ENCODE data around the gene IP6K3. TPM values are rescaled to one million over a fixed set of nuclear protein-coding genes. Genes with fewer than 3 reads are reported as not detected.

The IP6K3 gene
- polyA plus RNA-seq, 1 donor (not counting 4 experiments of a cell fraction or from before 2014, with no cell fraction given), result not detected

DNA sequence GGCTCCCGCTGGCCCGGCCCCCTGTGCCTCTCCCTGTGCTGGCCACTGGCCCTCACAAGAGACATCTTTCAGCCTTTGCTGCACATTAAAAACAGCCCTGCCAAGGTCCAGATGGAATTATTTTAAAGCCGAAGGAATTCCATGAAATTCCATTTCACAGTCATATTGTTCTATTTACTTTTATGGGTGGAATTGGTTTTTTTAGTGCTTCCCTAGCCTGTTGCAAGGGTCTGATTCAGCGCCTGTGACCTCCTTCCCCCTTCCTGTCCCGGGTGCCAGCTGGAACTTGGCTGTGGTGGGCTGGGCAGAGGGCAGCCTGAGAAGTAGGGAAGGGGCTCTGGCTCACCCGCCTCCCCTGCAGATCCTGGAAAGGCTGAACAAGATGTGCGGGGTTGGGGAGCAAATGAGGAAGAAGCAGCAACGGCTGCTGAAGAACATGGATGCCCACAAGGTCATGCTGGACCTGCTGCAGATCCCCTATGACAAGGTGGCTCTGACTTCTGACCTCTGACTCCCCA is 69.5 kb downstream of the IP6K3 start:
- DNase-seq (ENCODE audit: low read depth, low spot score), result no peak
- Histone ChIP-seq H3K9me3 (ENCODE audit: control insufficient read depth, low read depth, low read length) (no peaks in the 10 kb centered on the region), H3K9me1 (ENCODE audit: control insufficient read depth, extremely low read depth, insufficient read depth, low read length) (no peaks in the 10 kb centered on the region), H3K4me3 (ENCODE audit: control insufficient read depth in 2 of 3, extremely low read depth in 1 of 3, insufficient read depth in 2 of 3, low read depth in 1 of 3, low read length in 3 of 3) (no peak overlapping the region), H3K36me3 (ENCODE audit: control insufficient read depth in 2 of 2, extremely low read depth in 1 of 2, insufficient read depth in 2 of 2, low read length in 2 of 2) (peaks cover 59 to 67% of the 10 kb centered on the region in 2 experiments), H4K20me1 (ENCODE audit: control insufficient read depth, extremely low read depth, insufficient read depth, low read length) (no peaks in the 10 kb centered on the region), H3K9ac (ENCODE audit: control insufficient read depth, extremely low read depth, insufficient read depth, low read length) (no peak overlapping the region), H3K27ac (ENCODE audit: control insufficient read depth, insufficient read depth, low read length) (no peak overlapping the region), H3K4me2 (ENCODE audit: control insufficient read depth, extremely low read depth, insufficient read depth, low read depth, low read length) (no peak overlapping the region), H3K27me3 (ENCODE audit: control insufficient read depth, extremely low read depth, insufficient read depth, low read length) (no peaks in the 10 kb centered on the region), H3K4me1 (ENCODE audit: control insufficient read depth, extremely low read depth, insufficient read depth, low read length) (peaks cover 8% of the 10 kb centered on the region), H3K79me2 (ENCODE audit: control insufficient read depth, insufficient read depth, low read length) (no peaks in the 10 kb centered on the region), H2AFZ (ENCODE audit: control insufficient read depth, low read length) (no peak overlapping the region)
- TF ChIP-seq EZH2 (IDR thresholded peaks at IDR 0.05; ENCODE audit: low read length), result no peak
- TF ChIP-seq, protein P1, sequence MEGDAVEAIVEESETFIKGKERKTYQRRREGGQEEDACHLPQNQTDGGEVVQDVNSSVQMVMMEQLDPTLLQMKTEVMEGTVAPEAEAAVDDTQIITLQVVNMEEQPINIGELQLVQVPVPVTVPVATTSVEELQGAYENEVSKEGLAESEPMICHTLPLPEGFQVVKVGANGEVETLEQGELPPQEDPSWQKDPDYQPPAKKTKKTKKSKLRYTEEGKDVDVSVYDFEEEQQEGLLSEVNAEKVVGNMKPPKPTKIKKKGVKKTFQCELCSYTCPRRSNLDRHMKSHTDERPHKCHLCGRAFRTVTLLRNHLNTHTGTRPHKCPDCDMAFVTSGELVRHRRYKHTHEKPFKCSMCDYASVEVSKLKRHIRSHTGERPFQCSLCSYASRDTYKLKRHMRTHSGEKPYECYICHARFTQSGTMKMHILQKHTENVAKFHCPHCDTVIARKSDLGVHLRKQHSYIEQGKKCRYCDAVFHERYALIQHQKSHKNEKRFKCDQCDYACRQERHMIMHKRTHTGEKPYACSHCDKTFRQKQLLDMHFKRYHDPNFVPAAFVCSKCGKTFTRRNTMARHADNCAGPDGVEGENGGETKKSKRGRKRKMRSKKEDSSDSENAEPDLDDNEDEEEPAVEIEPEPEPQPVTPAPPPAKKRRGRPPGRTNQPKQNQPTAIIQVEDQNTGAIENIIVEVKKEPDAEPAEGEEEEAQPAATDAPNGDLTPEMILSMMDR (optimal IDR thresholded peaks at IDR 0.05 in 1 of 3, IDR thresholded peaks at IDR 0.05 in 1 of 3, conservative IDR thresholded peaks at IDR 0.05 in 1 of 3; ENCODE audit: extremely low read depth in 1 of 3, insufficient read depth in 2 of 3, low read length in 3 of 3), result no peak
- no peak for FAIRE-seq
- dilution Hi-C loops (cut with MboI; ENCODE audit: extremely low pct_ligation_motif_present, low sequenced_read_pairs), result no loop called here

DNA sequence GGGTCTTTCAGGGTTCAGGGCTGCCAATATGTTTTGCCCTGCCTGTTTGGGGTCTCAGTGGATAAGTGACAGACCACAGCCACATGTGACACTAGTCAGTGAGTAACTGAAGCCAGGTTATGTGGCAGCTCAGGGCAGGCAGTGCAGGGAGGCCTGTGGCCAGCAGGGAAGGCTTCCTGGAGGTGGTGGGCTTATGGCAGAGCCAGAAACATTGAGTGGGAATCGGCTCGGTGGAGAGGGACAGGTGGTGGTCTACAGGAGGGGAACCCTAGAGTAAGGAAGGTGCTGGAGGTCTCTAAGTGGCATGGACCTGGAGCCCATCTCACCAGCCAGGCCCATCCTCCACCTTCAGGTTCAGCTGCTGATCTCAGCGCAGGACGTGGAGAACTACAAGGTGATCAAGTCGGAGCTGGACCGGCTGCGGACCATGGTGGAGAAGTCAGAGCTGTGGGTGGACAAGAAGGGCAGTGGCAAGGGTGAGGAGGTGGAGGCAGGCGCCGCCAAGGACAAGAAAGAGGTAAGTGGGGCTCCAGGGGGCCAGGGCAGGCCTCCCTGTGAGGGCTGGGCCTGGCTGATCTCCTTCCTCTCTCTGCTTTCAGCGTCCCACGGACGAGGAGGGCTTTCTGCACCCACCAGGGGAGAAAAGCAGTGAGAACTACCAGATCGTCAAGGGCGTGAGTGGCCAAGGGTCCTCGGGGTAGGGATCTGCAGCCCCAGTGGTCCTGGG is 70.1 kb downstream of the IP6K3 start:
- H3K9me3 ChIP-seq (ENCODE audit: control insufficient read depth, low read depth, low read length), result no peaks in the 10 kb centered on the region
- dilution Hi-C loops (cut with MboI; ENCODE audit: extremely low pct_ligation_motif_present, low sequenced_read_pairs), result no loop called here
- no peak overlapping the region for H3K4me3 ChIP-seq (ENCODE audit: control insufficient read depth in 2 of 3, extremely low read depth in 1 of 3, insufficient read depth in 2 of 3, low read depth in 1 of 3, low read length in 3 of 3)
- no peak overlapping the region for H3K9ac ChIP-seq (ENCODE audit: control insufficient read depth, extremely low read depth, insufficient read depth, low read length)
- no peaks in the 10 kb centered on the region for H4K20me1 ChIP-seq (ENCODE audit: control insufficient read depth, extremely low read depth, insufficient read depth, low read length)
- H3K36me3 ChIP-seq (ENCODE audit: control insufficient read depth in 2 of 2, extremely low read depth in 1 of 2, insufficient read depth in 2 of 2, low read length in 2 of 2), result peaks cover 63 to 72% of the 10 kb centered on the region in 2 experiments
- no peaks in the 10 kb centered on the region for H3K27me3 ChIP-seq (ENCODE audit: control insufficient read depth, extremely low read depth, insufficient read depth, low read length)
- TF ChIP-seq, protein P1 (optimal IDR thresholded peaks at IDR 0.05 in 1 of 3, IDR thresholded peaks at IDR 0.05 in 1 of 3, conservative IDR thresholded peaks at IDR 0.05 in 1 of 3; ENCODE audit: extremely low read depth in 1 of 3, insufficient read depth in 2 of 3, low read length in 3 of 3), result no peak
- no peak for TF ChIP-seq EZH2 (IDR thresholded peaks at IDR 0.05; ENCODE audit: low read length)
- no peaks in the 10 kb centered on the region for H3K79me2 ChIP-seq (ENCODE audit: control insufficient read depth, insufficient read depth, low read length)
- H3K4me2 ChIP-seq (ENCODE audit: control insufficient read depth, extremely low read depth, insufficient read depth, low read depth, low read length), result no peak overlapping the region
- no peaks in the 10 kb centered on the region for H3K9me1 ChIP-seq (ENCODE audit: control insufficient read depth, extremely low read depth, insufficient read depth, low read length)
- H2AFZ ChIP-seq (ENCODE audit: control insufficient read depth, low read length), result no peak overlapping the region
- FAIRE-seq (no peak), DNase-seq (ENCODE audit: low read depth, low spot score) (no peak)
- no peak overlapping the region for H3K27ac ChIP-seq (ENCODE audit: control insufficient read depth, insufficient read depth, low read length)
- peaks cover 8% of the 10 kb centered on the region for H3K4me1 ChIP-seq (ENCODE audit: control insufficient read depth, extremely low read depth, insufficient read depth, low read length)

Measured in keratinocyte (primary cell).